Measurements from ENCODE around the gene GJC1. TPM values are rescaled to one million over a fixed set of nuclear protein-coding genes. Genes with fewer than 3 reads are reported as not detected.

The GJC1 gene
- total RNA-seq, 1 donor from 2014 or later = 76.9 TPM

- H3K9me3 ChIP-seq (ENCODE audit: low read depth) = no peaks in the 10 kb centered on the region
- no peak overlapping the region for H3K27ac ChIP-seq
- H3K4me3 ChIP-seq = no peak overlapping the region
- DNase-seq (ENCODE audit: low spot score) = no peak
- H3K79me2 ChIP-seq (ENCODE audit: low read depth) = peaks cover 100% of the 10 kb centered on the region
- H3K9ac ChIP-seq = no peak overlapping the region
- TF ChIP-seq EZH2 (IDR thresholded peaks at IDR 0.05) = no peak
- TF ChIP-seq CTCF (IDR thresholded peaks at IDR 0.05) = no peak
- peaks cover 11% of the 10 kb centered on the region for H3K36me3 ChIP-seq
- Mint-ChIP-seq H3K4me1 (no peaks in the 10 kb centered on the region), H3K4me3 (no peak overlapping the region), H3K9me3 (no peaks in the 10 kb centered on the region), H3K27me3 (ENCODE audit: insufficient read depth, low read depth) (peaks cover 2% of the 10 kb centered on the region), H3K36me3 (peaks cover 34% of the 10 kb centered on the region), H3K27ac (no peak overlapping the region)
- no peaks in the 10 kb centered on the region for H3K27me3 ChIP-seq
- H3K4me2 ChIP-seq = no peak overlapping the region
- H2AFZ ChIP-seq (replicated peaks) = no peak overlapping the region
- no peaks in the 10 kb centered on the region for H3K4me1 ChIP-seq
- H4K20me1 ChIP-seq (ENCODE audit: low read depth) = peaks cover 93% of the 10 kb centered on the region
- peaks cover 7% of the 10 kb centered on the region for H3F3A ChIP-seq (ENCODE audit: low read depth)
Measured at GRCh38 chr17:44807817-44808155, 22.3 kb downstream of the GJC1 start.

GRCh38 chr17:44807093-44807816 lies 22.8 kb downstream of the GJC1 start:
- H3K27ac ChIP-seq = no peak overlapping the region
- H2AFZ ChIP-seq (replicated peaks) = no peak overlapping the region
- H3K4me3 ChIP-seq = no peak overlapping the region
- H3K27me3 ChIP-seq = no peaks in the 10 kb centered on the region
- H3K4me1 Mint-ChIP-seq = no peaks in the 10 kb centered on the region
- peaks cover 93% of the 10 kb centered on the region for H4K20me1 ChIP-seq (ENCODE audit: low read depth)
- H3K36me3 Mint-ChIP-seq = peaks cover 36% of the 10 kb centered on the region
- no peak overlapping the region for H3K4me2 ChIP-seq
- TF ChIP-seq EZH2 (IDR thresholded peaks at IDR 0.05) = no peak
- no peak for TF ChIP-seq CTCF (IDR thresholded peaks at IDR 0.05)
- TF ChIP-seq EZH2phosphoT487 (IDR thresholded peaks at IDR 0.05) = no peak
- no peak overlapping the region for H3K27ac Mint-ChIP-seq
- peaks cover 2% of the 10 kb centered on the region for H3K27me3 Mint-ChIP-seq (ENCODE audit: insufficient read depth, low read depth)
- H3K4me1 ChIP-seq = no peaks in the 10 kb centered on the region
- peaks cover 100% of the 10 kb centered on the region for H3K79me2 ChIP-seq (ENCODE audit: low read depth)
- no peaks in the 10 kb centered on the region for H3K9me3 ChIP-seq (ENCODE audit: low read depth)
- peaks cover 14% of the 10 kb centered on the region for H3K36me3 ChIP-seq
- no peak overlapping the region for H3K4me3 Mint-ChIP-seq
- peaks cover 7% of the 10 kb centered on the region for H3F3A ChIP-seq (ENCODE audit: low read depth)
- DNase-seq (ENCODE audit: low spot score) = no peak
- H3K9me3 Mint-ChIP-seq = no peaks in the 10 kb centered on the region
- no peak overlapping the region for H3K9ac ChIP-seq

GRCh38 chr17:44804302-44805089 lies 25.6 kb downstream of the GJC1 start:
- H3K9me3 Mint-ChIP-seq = no peaks in the 10 kb centered on the region
- H3K9ac ChIP-seq = no peak overlapping the region
- H3K36me3 Mint-ChIP-seq = peaks cover 41% of the 10 kb centered on the region
- H3K27ac Mint-ChIP-seq = no peak overlapping the region
- H3K36me3 ChIP-seq = peaks cover 21% of the 10 kb centered on the region
- TF ChIP-seq CTCF (IDR thresholded peaks at IDR 0.05) (no peak), EZH2phosphoT487 (IDR thresholded peaks at IDR 0.05) (no peak), EZH2 (IDR thresholded peaks at IDR 0.05) (no peak)
- peaks cover 94% of the 10 kb centered on the region for H3K79me2 ChIP-seq (ENCODE audit: low read depth)
- H3K4me1 Mint-ChIP-seq = no peaks in the 10 kb centered on the region
- no peaks in the 10 kb centered on the region for H3K27me3 ChIP-seq
- no peak overlapping the region for H3K4me3 ChIP-seq
- H2AFZ ChIP-seq (replicated peaks) = no peak overlapping the region
- H3K4me3 Mint-ChIP-seq = no peak overlapping the region
- H3K4me1 ChIP-seq = no peaks in the 10 kb centered on the region
- no peak for DNase-seq (ENCODE audit: low spot score)
- H3K27ac ChIP-seq = no peak overlapping the region
- no peak overlapping the region for H3K4me2 ChIP-seq
- peaks cover 86% of the 10 kb centered on the region for H4K20me1 ChIP-seq (ENCODE audit: low read depth)
- H3K9me3 ChIP-seq (ENCODE audit: low read depth) = no peaks in the 10 kb centered on the region
- peaks cover 3% of the 10 kb centered on the region for H3F3A ChIP-seq (ENCODE audit: low read depth)
- peaks cover 2% of the 10 kb centered on the region for H3K27me3 Mint-ChIP-seq (ENCODE audit: insufficient read depth, low read depth)

Measured in neural progenitor cell (in vitro differentiated cells).